Aorta (tissue), 5 donors: ENCODE measurements around the gene MAD1L1. TPM values are rescaled to one million over a fixed set of nuclear protein-coding genes. Genes with fewer than 3 reads are reported as not detected.

Experiments used
- ATAC-seq: fragments of 200-7000 bp; cut with Tn5 transposase; one replicate; pipeline ENCODE4 v1.9.1; 2022; ENCODE audit warnings: moderate library complexity; ENCODE audit not compliant: low FRiP score
- DNase-seq, 2 donors: peaks; one replicate each; pipeline ENCODE4 v3.0.0-alpha.2; 2020
- H3K27ac ChIP-seq, 2 donors: one replicate each; pipeline ENCODE4 v1.5.1; 2013; ENCODE audit warnings: low read length in 2 of 2, mild to moderate bottlenecking in 2 of 2, moderate library complexity in 2 of 2, control low read depth in 1 of 2, inconsistent platforms in 1 of 2, low read depth in 1 of 2
- H3K27me3 ChIP-seq, 2 donors: one replicate each; pipeline ENCODE4 v1.6.1; 2013; ENCODE audit warnings: control low read depth in 1 of 2, low read length in 1 of 2, mild to moderate bottlenecking in 1 of 2, moderate library complexity in 1 of 2; ENCODE audit not compliant: insufficient read depth in 2 of 2, control insufficient read depth in 1 of 2
- H3K36me3 ChIP-seq, 2 donors: one replicate each; pipeline ENCODE4 v1.6.1; 2013; ENCODE audit warnings: control low read depth in 1 of 2, low read length in 1 of 2, mild to moderate bottlenecking in 1 of 2; ENCODE audit not compliant: insufficient read depth in 2 of 2, control insufficient read depth in 1 of 2
- H3K4me1 ChIP-seq, 2 donors: one replicate each; pipeline ENCODE4 v1.6.1; 2013; ENCODE audit warnings: low read length in 2 of 2, control low read depth in 1 of 2, mild to moderate bottlenecking in 1 of 2, moderate library complexity in 1 of 2; ENCODE audit not compliant: insufficient read depth in 2 of 2, control insufficient read depth in 1 of 2
- H3K4me3 ChIP-seq, 2 donors: one replicate each; pipeline ENCODE4 v1.5.1; 2013; ENCODE audit warnings: low read length in 2 of 2, control low read depth in 1 of 2, mild to moderate bottlenecking in 1 of 2
- H3K9me3 ChIP-seq: one replicate; pipeline ENCODE4 v1.6.1; 2013; ENCODE audit warnings: mild to moderate bottlenecking, low read length; ENCODE audit not compliant: control insufficient read depth
- WGBS, 2 donors: extraction: QIAGEN DNeasy Blood & Tissue Kit; methylation state at CpG; one replicate each; pipeline ENCODE4 v1.1.7; 2013; 5-methylcytosine and 5-hydroxymethylcytosine counted together
- intact Hi-C, 2 donors: fragments of 100-400 bp; cut with DNase I; formaldehyde crosslinking; loops; one replicate each; pipeline versions ENCODE4 v1.14.2 to v1.15.0; 2022
- polyA plus RNA-seq, 2 donors: library from polyadenylated mRNA; stranded (reverse); fragments of 200-250 nt; gene quantifications; one replicate each; pipeline ENCODE4 v1.2.3, GENCODE V29; 2013
- total RNA-seq, 2 donors: library from RNA; stranded (reverse); fragmentation: NEBNext Ultra II Directional; extraction: Animal tissue kit (Norgen Biotek cat#: 25700); gene quantifications; one replicate each; pipeline ENCODE4 v1.2.1, GENCODE V29; 2021
- donor health status: healthy with polysubstance abuse.
- donor health status: Bipolar disorder and iron deficiency.
- donor health status: DM: no; HTN: no; CAD: no.
- donor health status: DM: no; HTN: no; CAD: no.
- donor health status: DM: yes; HTN: yes; CAD: no.

The MAD1L1 gene
- total and polyA plus RNA-seq, 4 donors, result 14.8 to 35.8 (median 20.2) TPM

DNA sequence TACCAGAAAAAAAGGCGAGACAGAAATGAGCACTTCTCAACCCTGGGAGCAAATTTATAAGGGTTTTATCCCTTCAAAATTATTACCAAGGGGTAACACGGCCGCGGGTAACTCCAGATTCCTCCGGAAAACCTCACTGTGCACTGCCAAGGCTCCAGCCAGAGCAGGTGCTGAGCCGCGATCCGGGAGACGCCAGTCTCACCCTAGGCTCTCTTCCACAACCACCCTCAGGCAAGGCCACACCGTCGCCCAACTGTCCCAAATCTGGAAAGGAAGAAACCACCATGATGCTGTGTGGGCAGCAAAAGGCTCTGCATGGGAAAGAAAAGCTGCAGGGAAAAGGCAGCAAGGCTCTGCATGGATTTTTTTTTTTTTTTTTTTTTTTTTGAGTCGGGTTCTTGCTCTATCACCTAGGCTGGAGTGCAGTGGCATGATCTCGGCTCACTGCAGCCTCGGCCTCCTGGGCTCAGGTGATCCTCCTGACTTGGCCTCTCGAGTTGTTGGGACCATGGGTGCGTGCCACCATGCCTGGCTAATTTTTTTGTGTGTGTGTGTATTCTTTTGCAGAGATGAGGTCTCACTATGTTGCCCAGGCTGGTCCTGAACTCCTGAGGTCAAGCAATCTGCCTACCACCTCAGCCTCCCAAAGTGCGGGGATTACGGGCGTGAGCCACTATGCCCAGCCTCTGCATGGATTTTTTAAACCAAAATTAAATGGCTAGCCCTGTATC lies 39.0 kb downstream of the MAD1L1 start:
- Histone ChIP-seq H3K9me3 (no peaks in the 10 kb centered on the region), H3K4me3 (no peak overlapping the region), H3K36me3 (no peaks in the 10 kb centered on the region), H3K4me1 (no peaks in the 10 kb centered on the region), H3K27me3 (no peaks in the 10 kb centered on the region), H3K27ac (no peak overlapping the region)
- intact Hi-C loops, result no loop called here
- DNase-seq (no peak), ATAC-seq (no peak)
- 95 to 97% methylated on average over 19 of the region's 19 CpGs for WGBS, 2 donors

DNA sequence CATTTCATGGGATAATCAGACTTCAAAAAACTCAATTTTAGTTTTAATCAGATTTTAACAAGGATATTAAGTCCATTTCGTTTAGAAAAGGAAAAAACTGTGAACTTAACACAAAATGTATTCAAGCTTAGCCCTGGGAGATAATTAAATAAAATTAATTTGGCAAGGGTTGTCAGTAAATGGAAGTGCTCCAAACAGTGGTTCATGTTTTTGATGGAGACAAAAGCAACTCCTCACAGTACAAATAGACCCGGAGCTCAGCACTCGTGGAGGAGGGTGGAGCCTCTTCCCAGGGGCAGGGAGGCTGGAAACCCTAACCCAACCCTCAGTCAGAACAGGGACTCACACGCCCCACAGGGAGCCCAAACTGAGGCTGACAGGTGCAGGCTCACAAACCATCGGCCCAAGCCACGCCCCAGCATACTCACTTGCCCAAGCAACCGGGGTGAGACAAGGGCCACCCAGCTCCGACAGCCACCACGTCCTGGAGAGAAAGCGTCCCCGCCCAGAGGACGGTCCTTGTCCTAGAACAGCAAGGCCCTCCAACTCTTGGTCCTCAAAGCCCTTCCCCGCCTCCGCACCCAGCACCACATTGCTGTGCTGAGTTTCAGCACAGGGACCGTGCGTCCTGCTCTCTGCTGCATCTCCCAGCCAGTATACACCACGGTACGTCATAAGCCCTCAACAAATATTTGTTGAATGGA lies 39.8 kb downstream of the MAD1L1 start:
- 89 to 90% methylated on average over 18 of the region's 18 CpGs for WGBS, 2 donors
- H3K4me3 ChIP-seq, result no peak overlapping the region
- ATAC-seq (no peak), DNase-seq (no peak)
- no peaks in the 10 kb centered on the region for H3K27me3 ChIP-seq
- H3K27ac ChIP-seq, result no peak overlapping the region
- no peaks in the 10 kb centered on the region for H3K4me1 ChIP-seq
- no peaks in the 10 kb centered on the region for H3K9me3 ChIP-seq
- no peaks in the 10 kb centered on the region for H3K36me3 ChIP-seq
- intact Hi-C loops, result no loop called here

DNA sequence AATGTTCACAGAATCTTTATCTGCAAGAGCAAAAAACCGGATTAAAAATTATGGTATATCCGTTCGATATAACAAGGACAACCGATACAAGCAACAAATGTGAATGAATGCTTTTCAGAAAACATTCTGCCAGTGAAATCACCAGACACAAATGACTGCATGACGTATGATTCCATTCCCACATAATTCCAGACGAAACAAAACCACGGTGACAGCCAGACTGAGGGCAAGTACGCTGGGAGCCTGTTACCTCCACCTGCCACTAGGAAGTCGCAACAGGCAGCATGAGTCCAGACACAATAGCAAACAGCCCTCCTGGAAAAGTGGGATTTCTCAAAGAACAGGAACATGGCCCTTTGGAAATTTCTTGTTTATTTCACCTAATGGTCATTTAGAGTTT lies 41.7 kb downstream of the MAD1L1 start:
- 85 to 87% methylated on average over 9 of the region's 9 CpGs for WGBS, 2 donors
- DNase-seq (no peak), ATAC-seq (no peak)
- Histone ChIP-seq H3K36me3 (no peaks in the 10 kb centered on the region), H3K27me3 (no peaks in the 10 kb centered on the region), H3K9me3 (no peaks in the 10 kb centered on the region), H3K27ac (no peak overlapping the region), H3K4me1 (no peaks in the 10 kb centered on the region), H3K4me3 (no peak overlapping the region)
- intact Hi-C loops, result no loop called here

DNA sequence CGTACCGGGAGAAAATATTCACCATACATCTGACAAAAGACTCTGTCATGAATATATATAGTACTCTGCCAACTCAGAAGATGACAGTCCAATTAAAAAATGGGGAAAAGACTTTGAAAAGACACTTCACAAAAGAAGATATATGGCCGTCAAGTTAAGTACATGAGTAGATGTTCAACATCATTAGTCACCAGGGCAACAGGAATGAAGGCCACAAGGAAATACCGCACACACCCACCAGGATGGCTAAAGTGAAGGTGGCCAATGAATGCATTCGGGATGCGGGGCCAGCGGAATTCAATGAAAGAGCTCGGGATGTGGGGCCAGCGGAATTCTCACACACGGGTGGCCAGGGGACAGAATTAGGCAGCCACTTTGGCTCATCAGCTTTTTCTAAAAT lies 42.2 kb downstream of the MAD1L1 start:
- ATAC-seq (no peak), DNase-seq (no peak)
- Histone ChIP-seq H3K36me3 (no peaks in the 10 kb centered on the region), H3K27ac (no peak overlapping the region), H3K4me3 (no peak overlapping the region), H3K9me3 (no peaks in the 10 kb centered on the region), H3K27me3 (no peaks in the 10 kb centered on the region), H3K4me1 (no peaks in the 10 kb centered on the region)
- WGBS, 2 donors, result 88 to 91% methylated on average over 10 of the region's 10 CpGs
- intact Hi-C loops, result no loop called here

DNA sequence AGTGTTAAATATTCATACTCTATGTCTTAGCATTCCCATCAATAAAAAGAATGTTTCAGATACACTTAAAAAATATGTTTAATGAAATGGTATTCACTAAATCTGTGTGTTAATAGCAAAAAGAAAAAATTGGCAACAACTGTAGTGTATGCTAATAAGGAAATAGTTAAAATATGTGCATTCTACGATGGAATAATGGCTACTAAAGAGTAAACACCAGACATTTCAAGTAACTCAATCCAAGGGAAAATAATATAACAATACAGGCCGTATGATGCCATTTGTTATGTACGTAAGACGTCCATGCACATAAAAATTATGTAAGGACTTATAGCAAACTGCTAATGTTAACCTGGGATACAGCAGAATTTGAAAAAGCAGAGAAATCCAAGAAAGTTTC lies 46.6 kb downstream of the MAD1L1 start:
- intact Hi-C loops, result no loop called here
- no peak for DNase-seq
- 82 to 85% methylated on average over 4 of the region's 4 CpGs for WGBS, 2 donors
- no peaks in the 10 kb centered on the region for H3K36me3 ChIP-seq
- no peak overlapping the region for H3K4me3 ChIP-seq
- ATAC-seq, result no peak
- no peak overlapping the region for H3K27ac ChIP-seq
- no peaks in the 10 kb centered on the region for H3K27me3 ChIP-seq
- no peaks in the 10 kb centered on the region for H3K4me1 ChIP-seq
- no peaks in the 10 kb centered on the region for H3K9me3 ChIP-seq

DNA sequence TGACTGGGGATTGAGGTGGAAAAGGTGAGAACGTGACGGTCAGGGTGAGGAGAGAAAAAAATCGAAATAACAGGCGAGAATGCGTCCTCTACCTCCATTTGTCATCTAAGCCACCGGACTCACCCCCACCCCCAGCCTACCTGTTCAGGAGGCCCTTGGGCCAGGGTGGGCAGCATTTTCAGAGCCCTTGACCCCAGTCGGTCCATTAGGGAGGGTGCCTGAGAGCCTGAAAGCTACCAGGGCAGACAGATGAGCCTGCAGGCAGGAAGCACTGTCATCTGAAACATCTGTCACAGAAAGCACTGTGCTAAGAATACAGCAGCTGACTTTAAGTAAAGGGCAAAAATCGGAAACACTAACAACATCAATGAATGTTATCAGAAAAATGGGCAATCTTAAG lies 47.0 kb downstream of the MAD1L1 start:
- no peaks in the 10 kb centered on the region for H3K36me3 ChIP-seq
- no peaks in the 10 kb centered on the region for H3K27me3 ChIP-seq
- intact Hi-C loops, result no loop called here
- WGBS, 2 donors, result 95% methylated on average over 8 of the region's 8 CpGs
- no peaks in the 10 kb centered on the region for H3K4me1 ChIP-seq
- DNase-seq (no peak), ATAC-seq (no peak)
- no peak overlapping the region for H3K4me3 ChIP-seq
- no peaks in the 10 kb centered on the region for H3K9me3 ChIP-seq
- no peak overlapping the region for H3K27ac ChIP-seq

DNA sequence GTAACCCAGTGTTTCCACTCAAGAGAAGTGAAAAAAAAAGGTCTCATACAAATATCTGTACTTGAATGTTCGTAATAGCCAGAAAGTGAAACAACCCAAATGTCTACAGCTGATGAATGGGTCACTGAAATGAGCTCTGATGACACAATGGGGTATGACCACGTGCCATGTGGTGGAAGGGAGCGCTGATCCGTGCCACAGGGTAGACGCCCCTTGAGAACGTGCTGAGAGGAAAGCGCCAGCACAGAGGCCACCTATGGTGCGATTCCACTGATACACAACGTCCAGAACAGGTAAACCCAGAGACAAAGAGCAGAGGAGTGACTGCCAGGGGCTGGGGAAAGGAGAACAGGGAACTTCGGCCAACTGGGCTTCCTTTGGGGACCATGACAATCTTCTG lies 50.3 kb downstream of the MAD1L1 start:
- Histone ChIP-seq H3K4me1 (no peaks in the 10 kb centered on the region), H3K27ac (no peak overlapping the region), H3K36me3 (no peaks in the 10 kb centered on the region), H3K4me3 (no peak overlapping the region), H3K27me3 (no peaks in the 10 kb centered on the region), H3K9me3 (no peaks in the 10 kb centered on the region)
- intact Hi-C loops, result no loop called here
- ATAC-seq (no peak), DNase-seq (no peak)
- WGBS, 2 donors, result 97% methylated on average over 10 of the region's 10 CpGs

DNA sequence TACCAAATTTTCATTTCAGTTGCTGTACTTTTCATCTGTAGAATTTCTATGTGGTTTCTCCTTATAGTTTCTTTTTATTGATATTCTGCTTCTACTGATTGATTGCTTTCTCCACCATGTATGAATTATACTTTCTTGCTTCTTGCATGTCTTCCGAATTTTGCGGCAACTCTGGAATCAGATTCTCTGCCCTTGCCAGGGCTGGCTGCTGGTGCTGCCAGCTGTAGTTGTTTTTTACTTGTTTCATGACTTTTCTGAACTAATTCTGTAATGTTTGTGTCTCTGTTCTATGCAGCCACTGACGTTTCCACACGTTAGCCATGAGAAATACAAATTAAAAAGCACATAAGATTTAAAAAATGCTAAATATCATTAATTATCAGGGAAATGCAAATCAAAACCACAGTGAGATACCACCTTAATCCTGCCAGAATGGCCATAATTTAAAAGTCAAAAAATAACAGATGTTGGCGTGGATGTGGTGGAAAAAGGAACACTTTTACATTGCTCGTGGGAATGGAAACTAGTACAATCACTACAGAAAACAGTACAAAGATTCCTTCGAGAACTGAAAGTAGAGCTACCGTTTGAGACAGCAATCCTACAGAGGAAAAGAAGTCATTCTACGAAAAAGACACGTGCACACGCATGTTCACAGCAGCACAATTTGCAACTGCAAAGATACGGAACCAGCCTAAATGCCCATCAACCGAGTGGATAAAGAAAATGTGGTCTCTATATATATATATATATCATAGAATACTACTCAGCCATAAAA lies 51.5 kb downstream of the MAD1L1 start:
- no peak for ATAC-seq
- DNase-seq, result no peak
- WGBS, 2 donors, result 80 to 87% methylated on average over 13 of the region's 13 CpGs

More for the DNA sequence above, 51.5 kb downstream of the MAD1L1 start:
- Histone ChIP-seq H3K27ac (no peak overlapping the region), H3K4me3 (no peak overlapping the region), H3K27me3 (no peaks in the 10 kb centered on the region), H3K4me1 (no peaks in the 10 kb centered on the region), H3K9me3 (no peaks in the 10 kb centered on the region), H3K36me3 (no peaks in the 10 kb centered on the region)
- intact Hi-C loops, result no loop called here
